IMR-90 (cell line): ENCODE data around the gene RNF111. TPM values are rescaled to one million over a fixed set of nuclear protein-coding genes. Genes with fewer than 3 reads are reported as not detected.

Experiments
- ATAC-seq: fragments of 200-7000 bp; cut with Tn5 transposase; 2 replicates; pipeline ENCODE4 v1.9.1; 2020; ENCODE audit warnings: low read depth, mild to moderate bottlenecking, moderate library complexity
- BruUV-seq: library from RNA; stranded (reverse); fragments of 400-500 nt; replicated peaks from 2 replicates; lab custom pipeline; 2021; lab: Mats Ljungman, UMichigan
- CTCF ChIA-PET: fragments of 300-600 bp; formaldehyde crosslinking; extraction: SDS; loops from one replicate; lab custom pipeline; 2021; ENCODE audit warnings: antibody characterized with exemption; lab: Yijun Ruan, JAX
- POLR2A ChIA-PET: fragments of 300-600 bp; sonication (Branson Sonifier 250); formaldehyde crosslinking; loops from one replicate; lab custom pipeline; 2022; ENCODE audit warnings: antibody characterized with exemption; ENCODE audit not compliant: unreplicated experiment; lab: Charles Lee
- DNase-seq: peaks from one replicate; pipeline ENCODE4 v3.0.0; 2013
- H2AFZ ChIP-seq: replicated peaks from 2 replicates; pipeline ENCODE3; 2013; ENCODE audit warnings: low read length, mild to moderate bottlenecking; ENCODE audit not compliant: poor library complexity
- H2AK5ac ChIP-seq: 2 replicates; pipeline ENCODE4 v1.6.1; 2013; ENCODE audit warnings: low read depth, low read length, inconsistent platforms
- H2AK9ac ChIP-seq: replicated peaks from 2 replicates; pipeline ENCODE3; 2013; ENCODE audit warnings: mild to moderate bottlenecking, low read depth, low read length, moderate library complexity; ENCODE audit not compliant: poor library complexity
- H2BK120ac ChIP-seq: 2 replicates; pipeline ENCODE4 v1.6.1; 2013; ENCODE audit warnings: low read depth, low read length, inconsistent platforms
- H2BK15ac ChIP-seq: 3 replicates; pipeline ENCODE4 v1.6.1; 2013; ENCODE audit warnings: low read depth, low read length, inconsistent platforms
- H2BK20ac ChIP-seq: 2 replicates; pipeline ENCODE4 v1.6.1; 2013; ENCODE audit warnings: low read depth, mild to moderate bottlenecking, inconsistent platforms, low read length, moderate library complexity
- H2BK5ac ChIP-seq: 2 replicates; pipeline ENCODE4 v1.6.1; 2013; ENCODE audit warnings: mild to moderate bottlenecking, low read depth, low read length, inconsistent platforms; ENCODE audit not compliant: poor library complexity, severe bottlenecking
- H3K14ac ChIP-seq: replicated peaks from 2 replicates; pipeline ENCODE4 v1.6.1; 2013; ENCODE audit warnings: low read depth, low read length, inconsistent platforms
- H3K18ac ChIP-seq: 2 replicates; pipeline ENCODE4 v1.6.1; 2013; ENCODE audit warnings: low read depth, low read length, control low read depth
- H3K23ac ChIP-seq: 2 replicates; pipeline ENCODE4 v1.6.1; 2013; ENCODE audit warnings: low read depth, low read length, inconsistent platforms
- H3K27ac ChIP-seq: 2 replicates; pipeline ENCODE4 v1.5.1; 2013; ENCODE audit warnings: mild to moderate bottlenecking, control low read depth, low read length; ENCODE audit not compliant: insufficient read depth
- H3K27me3 ChIP-seq: 2 replicates; pipeline ENCODE4 v1.6.1; 2013; ENCODE audit warnings: low read length; ENCODE audit not compliant: control insufficient read depth, insufficient read depth
- H3K36me3 ChIP-seq: 2 replicates; pipeline ENCODE4 v1.6.1; 2013; ENCODE audit warnings: low read length, mixed read lengths; ENCODE audit not compliant: control insufficient read depth, insufficient read depth
- H3K4ac ChIP-seq: 2 replicates; pipeline ENCODE4 v1.6.1; 2013; ENCODE audit warnings: low read depth, low read length, inconsistent platforms
- H3K4me1 ChIP-seq: 2 replicates; pipeline ENCODE4 v1.6.1; 2013; ENCODE audit warnings: low read length, mixed read lengths; ENCODE audit not compliant: control insufficient read depth, insufficient read depth
- H3K4me2 ChIP-seq: 2 replicates; pipeline ENCODE4 v1.6.1; 2013; ENCODE audit warnings: low read depth, mild to moderate bottlenecking, control low read depth, low read length, moderate library complexity
- H3K4me3 ChIP-seq: 2 replicates; pipeline ENCODE4 v1.5.1; 2013; ENCODE audit warnings: low read depth, mild to moderate bottlenecking, control low read depth, low read length, moderate library complexity; ENCODE audit not compliant: insufficient read depth
- H3K56ac ChIP-seq: 2 replicates; pipeline ENCODE4 v1.6.1; 2013; ENCODE audit warnings: low read length, inconsistent platforms; ENCODE audit not compliant: insufficient read depth; ENCODE audit errors: extremely low read depth
- H3K79me1 ChIP-seq, 2 experiments: 2 replicates each; pipeline ENCODE4 v1.6.1; 2013; ENCODE audit warnings: low read length in 2 of 2, inconsistent platforms in 1 of 2, low read depth in 1 of 2
- H3K9ac ChIP-seq: 2 replicates; pipeline ENCODE4 v1.6.1; 2013; ENCODE audit warnings: low read depth, low read length, control low read depth
- H3K9me1 ChIP-seq: 2 replicates; pipeline ENCODE4 v1.6.1; 2013; ENCODE audit warnings: low read length, inconsistent platforms; ENCODE audit not compliant: insufficient read depth
- H3K9me3 ChIP-seq: 2 replicates; pipeline ENCODE4 v1.6.1; 2013; ENCODE audit warnings: low read length; ENCODE audit not compliant: control insufficient read depth, insufficient read depth
- H4K20me1 ChIP-seq: 2 replicates; pipeline ENCODE4 v1.6.1; 2013; ENCODE audit warnings: low read length, inconsistent platforms; ENCODE audit not compliant: insufficient read depth
- H4K5ac ChIP-seq: 2 replicates; pipeline ENCODE4 v1.6.1; 2013; ENCODE audit warnings: mild to moderate bottlenecking, low read depth, low read length, control low read depth
- H4K8ac ChIP-seq, 2 experiments: 2 replicates each; pipeline ENCODE4 v1.6.1; 2013; ENCODE audit warnings: low read depth in 2 of 2, low read length in 2 of 2, control low read depth in 1 of 2, inconsistent platforms in 1 of 2
- H4K91ac ChIP-seq: 2 replicates; pipeline ENCODE4 v1.6.1; 2013; ENCODE audit warnings: low read depth, low read length, inconsistent platforms; ENCODE audit not compliant: insufficient read depth
- CEBPB ChIP-seq: IDR thresholded peaks from 2 replicates; pipeline ENCODE4 v1.6.1; 2012; ENCODE audit warnings: low read depth, low read length, improper control_type of control experiment
- NFE2L2 ChIP-seq: fragments of 150-350 bp; IDR thresholded peaks from 2 replicates; pipeline ENCODE4 v1.6.1; 2016; ENCODE audit warnings: low read depth, mild to moderate bottlenecking, low read length
- WGBS, 2 experiments: methylation state at CpG; one replicate each; pipeline versions ENCODE4 v1.1.5 to v1.1.7; 2013; ENCODE audit warnings: missing lambda C conversion rate in 2 of 2; ENCODE audit not compliant: insufficient read length in 1 of 2; ENCODE audit errors: extremely low coverage in 2 of 2; 5-methylcytosine and 5-hydroxymethylcytosine counted together
- dilution Hi-C: fragments of 300-500 bp; cut with HindIII; formaldehyde crosslinking; loops from one replicate; pipeline ENCODE4 v1.14.3; 2018; ENCODE audit warnings: low sequenced_read_pairs; ENCODE audit not compliant: unreplicated experiment
- in situ Hi-C: fragments of 300-500 bp; cut with MboI; formaldehyde crosslinking; loops from 3 replicates; pipeline ENCODE4 v1.14.3; 2019; ENCODE audit warnings: low sequenced_read_pairs, inconsistent platforms, mixed read lengths
- intact Hi-C: fragments of 100-400 bp; cut with micrococcal nuclease; formaldehyde crosslinking; loops from 2 replicates; pipeline ENCODE4 v1.10.0; 2022
- polyA plus RNA-seq, 3 experiments: library from polyadenylated mRNA; depleted of rRNA; stranded (reverse); fragments of >200 nt; gene quantifications; 2 replicates each; pipeline ENCODE4 v1.2.3, GENCODE V29; 2012; ENCODE audit warnings: low replicate concordance in 1 of 3
- total RNA-seq: library from RNA; depleted of rRNA; stranded (reverse); fragments of >200 nt; gene quantifications from 2 replicates; pipeline ENCODE4 v1.2.3, GENCODE V29; 2012

RNF111 gene
- total and polyA plus RNA-seq, 2 of the 4 experiments (the other 2 are of a cell fraction): 13.5 to 20.1 TPM

DNA sequence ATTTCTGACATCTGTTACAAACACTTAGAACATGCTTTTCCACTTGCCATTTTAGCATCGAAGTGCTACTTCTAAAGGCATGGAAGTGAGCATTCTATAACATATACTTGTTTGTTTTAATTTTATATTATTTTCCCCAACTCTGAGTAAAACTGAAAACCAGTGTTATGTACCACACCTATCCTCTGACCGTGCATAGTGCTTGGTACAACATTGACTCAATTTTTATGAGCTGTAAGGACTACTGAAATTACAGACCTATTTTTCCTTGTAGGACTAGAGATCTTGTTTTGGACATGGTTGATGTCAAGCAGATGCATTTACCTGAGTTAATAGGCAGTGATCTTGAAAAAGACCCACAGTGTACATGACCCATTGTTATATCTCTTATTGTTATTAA lies 66.0 kb downstream of the RNF111 start:
- Histone ChIP-seq H3K4me2 (no peak overlapping the region), H3K14ac (no peak overlapping the region), H2BK120ac (no peak overlapping the region), H2BK20ac (no peak overlapping the region), H2BK5ac (no peak overlapping the region), H3K18ac (no peak overlapping the region), H2AFZ (no peak overlapping the region), H3K4me3 (no peak overlapping the region), H3K36me3 (peaks cover 14% of the 10 kb centered on the region), H4K20me1 (peaks cover 3% of the 10 kb centered on the region; the same call in 1 of the 2 replicates), H3K9me1 (no peaks in the 10 kb centered on the region; the same call in 1 of the 2 replicates), H3K56ac (no peak overlapping the region), H2AK9ac (no peak overlapping the region), H3K9me3 (no peaks in the 10 kb centered on the region), H3K79me1 (peaks cover 11 to 28% of the 10 kb centered on the region in 2 experiments), H2BK15ac (no peak overlapping the region), H3K27ac (no peak overlapping the region), H3K4ac (no peak overlapping the region), H3K4me1 (no peaks in the 10 kb centered on the region), H4K91ac (no peak overlapping the region), H3K23ac (no peak overlapping the region), H4K8ac (no peak overlapping the region), H2AK5ac (no peak overlapping the region), H3K27me3 (no peaks in the 10 kb centered on the region), H4K5ac (no peak overlapping the region), H3K9ac (no peak overlapping the region)
- POLR2A ChIA-PET: no interaction called here
- WGBS, 2 experiments: no CpG with 5 or more reads among the region's 2 CpGs
- no peak for DNase-seq
- in situ Hi-C loops: no loop called here
- no peak for ATAC-seq
- dilution Hi-C loops: no loop called here
- CTCF ChIA-PET: no interaction called here
- TF ChIP-seq NFE2L2: no peak
- no peak for TF ChIP-seq CEBPB
- intact Hi-C loops: loop anchor here (5.0 kb wide), 1 partner anchor 39 kb away; no protein-coding TSS in a partner anchor
- no TSS peak for BruUV-seq
